Measurements from ENCODE around the gene DALRD3.

DNA sequence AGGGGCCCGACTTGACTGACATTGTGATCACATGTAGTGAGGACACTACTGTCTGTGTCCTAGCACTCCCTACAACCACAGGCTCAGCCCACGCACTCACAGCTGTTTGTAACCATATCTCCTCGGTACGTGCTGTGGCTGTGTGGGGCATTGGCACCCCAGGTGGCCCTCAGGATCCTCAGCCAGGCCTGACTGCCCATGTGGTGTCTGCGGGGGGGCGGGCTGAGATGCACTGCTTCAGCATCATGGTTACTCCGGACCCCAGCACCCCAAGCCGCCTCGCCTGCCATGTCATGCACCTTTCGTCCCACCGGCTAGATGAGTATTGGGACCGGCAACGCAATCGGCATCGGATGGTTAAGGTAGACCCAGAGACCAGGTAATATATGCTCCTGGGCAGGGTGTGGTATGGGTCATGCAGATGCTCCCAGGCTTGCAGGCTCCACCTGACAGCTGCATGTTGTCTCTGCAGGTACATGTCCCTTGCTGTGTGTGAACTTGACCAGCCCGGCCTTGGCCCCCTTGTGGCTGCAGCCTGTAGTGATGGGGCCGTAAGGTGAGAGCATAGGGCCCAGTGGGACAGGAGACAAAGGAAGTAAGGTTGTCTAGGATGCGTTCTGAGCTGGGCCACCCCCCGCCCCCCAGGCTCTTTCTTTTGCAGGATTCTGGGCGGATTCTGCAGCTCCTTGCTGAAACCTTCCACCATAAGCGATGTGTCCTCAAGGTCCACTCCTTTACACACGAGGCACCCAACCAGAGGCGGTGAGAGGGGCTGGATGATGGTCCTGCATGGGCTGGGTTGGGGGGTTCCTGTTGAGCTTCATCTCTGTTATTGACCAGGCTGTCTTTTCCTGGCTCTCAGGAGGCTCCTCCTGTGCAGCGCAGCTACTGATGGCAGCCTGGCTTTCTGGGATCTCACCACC is 4.4 kb downstream of the DALRD3 start:
- TF ChIP-seq, protein P1, sequence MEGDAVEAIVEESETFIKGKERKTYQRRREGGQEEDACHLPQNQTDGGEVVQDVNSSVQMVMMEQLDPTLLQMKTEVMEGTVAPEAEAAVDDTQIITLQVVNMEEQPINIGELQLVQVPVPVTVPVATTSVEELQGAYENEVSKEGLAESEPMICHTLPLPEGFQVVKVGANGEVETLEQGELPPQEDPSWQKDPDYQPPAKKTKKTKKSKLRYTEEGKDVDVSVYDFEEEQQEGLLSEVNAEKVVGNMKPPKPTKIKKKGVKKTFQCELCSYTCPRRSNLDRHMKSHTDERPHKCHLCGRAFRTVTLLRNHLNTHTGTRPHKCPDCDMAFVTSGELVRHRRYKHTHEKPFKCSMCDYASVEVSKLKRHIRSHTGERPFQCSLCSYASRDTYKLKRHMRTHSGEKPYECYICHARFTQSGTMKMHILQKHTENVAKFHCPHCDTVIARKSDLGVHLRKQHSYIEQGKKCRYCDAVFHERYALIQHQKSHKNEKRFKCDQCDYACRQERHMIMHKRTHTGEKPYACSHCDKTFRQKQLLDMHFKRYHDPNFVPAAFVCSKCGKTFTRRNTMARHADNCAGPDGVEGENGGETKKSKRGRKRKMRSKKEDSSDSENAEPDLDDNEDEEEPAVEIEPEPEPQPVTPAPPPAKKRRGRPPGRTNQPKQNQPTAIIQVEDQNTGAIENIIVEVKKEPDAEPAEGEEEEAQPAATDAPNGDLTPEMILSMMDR (IDR thresholded peaks at IDR 0.05) = peak in 2 of 4 experiments; percentile 42 to 53
- TF ChIP-seq POLR2AphosphoS5 (IDR thresholded peaks at IDR 0.05) = peak; percentile 6
- no peak for TF ChIP-seq POLR2A (IDR thresholded peaks at IDR 0.05)

All from prostate gland (tissue), 2 donors.